ENCODE results near the gene HS1BP3. TPM values are rescaled to one million over a fixed set of nuclear protein-coding genes. Genes with fewer than 3 reads are reported as not detected.

Gene HS1BP3
- total RNA-seq, 1 experiment from 2014 or later: 17.1 TPM

GRCh38 chr2:20645761-20646160 is 5.1 kb downstream of the HS1BP3 start (continued):
- TF ChIP-seq EGR1 (IDR thresholded peaks at IDR 0.05; ENCODE audit: low read depth) (no peak), SIN3A (IDR thresholded peaks at IDR 0.05; ENCODE audit: low read depth) (no peak), ZFX (IDR thresholded peaks at IDR 0.05) (no peak)

GRCh38 chr2:20645301-20645701 is 5.6 kb downstream of the HS1BP3 start:
- ATAC-seq (no peak), DNase-seq (ENCODE audit: low read depth, low spot score) (no peak)
- H3K4me3 ChIP-seq (replicated peaks in 1 of 2; ENCODE audit: low read depth in 1 of 2, low read length in 2 of 2): no peak overlapping the region
- H2AFZ ChIP-seq (ENCODE audit: low read depth, low read length, poor library complexity, severe bottlenecking): no peak overlapping the region
- H3K4me2 ChIP-seq (ENCODE audit: low read length): no peak overlapping the region
- H3K9ac ChIP-seq (ENCODE audit: low read length): no peak overlapping the region
- no peaks in the 10 kb centered on the region for H3K79me2 ChIP-seq (ENCODE audit: insufficient read depth, low read length)
- no peak for TF ChIP-seq CEBPB (IDR thresholded peaks at IDR 0.05; ENCODE audit: low read depth)
- no peak for TF ChIP-seq MAX (IDR thresholded peaks at IDR 0.05)
- no peak for TF ChIP-seq FOSL1 (IDR thresholded peaks at IDR 0.05; ENCODE audit: low read depth)
- no peak for TF ChIP-seq POLR2A (IDR thresholded peaks at IDR 0.05; ENCODE audit: borderline replicate concordance, extremely low read depth, insufficient read depth, insufficient read length)
- TF ChIP-seq ATF3 (IDR thresholded peaks at IDR 0.05): no peak
- TF ChIP-seq EZH2 (IDR thresholded peaks at IDR 0.05): no peak
- no peak for TF ChIP-seq YY1 (IDR thresholded peaks at IDR 0.05; ENCODE audit: extremely low read depth, insufficient replicate concordance, low read depth, low read length)
- no peak for TF ChIP-seq CTCF (IDR thresholded peaks at IDR 0.05 in 2 of 3, conservative IDR thresholded peaks at IDR 0.05 in 1 of 3; ENCODE audit: borderline replicate concordance in 1 of 3, insufficient read depth in 1 of 3, low read depth in 2 of 3, low read length in 2 of 3)
- TF ChIP-seq REST (IDR thresholded peaks at IDR 0.05; ENCODE audit: low read depth): no peak
- TF ChIP-seq CBX3 (IDR thresholded peaks at IDR 0.05; ENCODE audit: low read depth): no peak
- no peak for TF ChIP-seq ZBTB33 (IDR thresholded peaks at IDR 0.05; ENCODE audit: extremely low read depth, insufficient replicate concordance, low read length)
- TF ChIP-seq EGR1 (IDR thresholded peaks at IDR 0.05; ENCODE audit: low read depth): no peak
- no peak overlapping the region for H3K27ac ChIP-seq (ENCODE audit: low read depth, low read length)
- peaks cover 0 to 3% of the 10 kb centered on the region in 2 experiments; a peak in 1 of 4 replicates for H3K36me3 ChIP-seq (ENCODE audit: control insufficient read depth in 1 of 2, insufficient read depth in 2 of 2, low read length in 2 of 2)
- ChIA-PET RAD21 (ENCODE audit: low non-redundant PET in 1 of 2, low total read pairs in 2 of 2, uncharacterized antibody in 2 of 2, unreplicated experiment in 2 of 2) (no interaction called here), CTCF (no interaction called here), POLR2A (no interaction called here)
- H3K4me1 ChIP-seq (ENCODE audit: control insufficient read depth in 1 of 2, insufficient read depth in 2 of 2, low read length in 2 of 2): peaks cover 0 to 9% of the 10 kb centered on the region in 2 experiments; a peak in 3 of 4 replicates
- no peaks in the 10 kb centered on the region for H3K27me3 ChIP-seq (ENCODE audit: insufficient read depth, low read length)
- no peaks in the 10 kb centered on the region for H3K9me3 ChIP-seq (ENCODE audit: control insufficient read depth in 1 of 2, insufficient read depth in 1 of 2, low read depth in 1 of 2, low read length in 2 of 2)
- no peaks in the 10 kb centered on the region for H3K9me2 ChIP-seq (ENCODE audit: insufficient read depth)
- intact Hi-C loops (cut with micrococcal nuclease): no loop called here
- H4K20me1 ChIP-seq (ENCODE audit: insufficient read depth): no peaks in the 10 kb centered on the region
- no TSS peak for BruUV-seq (replicated peaks)

Data from HCT116 (cell line).